Endothelial cell of umbilical vein (primary cell): ENCODE results near the gene C1QA. TPM values are rescaled to one million over a fixed set of nuclear protein-coding genes. Genes with fewer than 3 reads are reported as not detected.

Experiments
- BruUV-seq: library from RNA; stranded (reverse); fragments of 400-500 nt; replicated peaks from 2 replicates; lab custom pipeline; 2021; lab: Mats Ljungman, UMichigan
- CTCF ChIA-PET: fragments of 300-600, 350-600 bp; sonication (Branson Sonifier 250); formaldehyde crosslinking; loops from one replicate; lab custom pipeline; 2021; ENCODE audit warnings: antibody characterized with exemption, inconsistent platforms; lab: Charles Lee
- POLR2A ChIA-PET: fragments of 300-600, 350-600 bp; sonication (Branson Sonifier 250); formaldehyde crosslinking; loops from one replicate; lab custom pipeline; 2021; ENCODE audit warnings: antibody characterized with exemption, inconsistent platforms; lab: Charles Lee
- DNase-seq: peaks from one replicate; pipeline ENCODE4 v3.0.0-alpha.2; 2011; ENCODE audit warnings: low read depth, low spot score
- FAIRE-seq: peaks from 2 replicates; lab custom pipeline; 2011; peaks lifted over from hg19 to GRCh38; lab: Jason Lieb, UNC
- H2AFZ ChIP-seq: 2 replicates; pipeline ENCODE4 v1.6.0; 2012; ENCODE audit warnings: low read depth, low read length, control low read depth, inconsistent platforms
- H3K27ac ChIP-seq: 2 replicates; pipeline ENCODE4 v1.5.1; 2011; ENCODE audit warnings: low read depth, mild to moderate bottlenecking, control low read depth, low read length, moderate library complexity; ENCODE audit not compliant: insufficient read depth
- H3K27me3 ChIP-seq, 2 experiments: 2 replicates each; pipeline versions ENCODE4 v1.6.0 to v1.6.1; 2011; ENCODE audit warnings: low read length in 2 of 2, mixed read lengths in 1 of 2; ENCODE audit not compliant: control insufficient read depth in 2 of 2, insufficient read depth in 2 of 2
- H3K36me3 ChIP-seq, 2 experiments: 2 replicates in 1 of 2; 3 replicates in 1 of 2; pipeline ENCODE4 v1.5.1; 2011; ENCODE audit warnings: low read length in 2 of 2, mild to moderate bottlenecking in 1 of 2, moderate library complexity in 1 of 2; ENCODE audit not compliant: control insufficient read depth in 2 of 2, insufficient read depth in 2 of 2; ENCODE audit errors: extremely low read depth in 1 of 2
- H3K4me1 ChIP-seq: 3 replicates; pipeline ENCODE4 v1.5.1; 2011; ENCODE audit warnings: mild to moderate bottlenecking, low read length; ENCODE audit not compliant: control insufficient read depth, insufficient read depth; ENCODE audit errors: extremely low read depth
- H3K4me2 ChIP-seq: 2 replicates; pipeline ENCODE4 v1.6.1; 2011; ENCODE audit warnings: low read length, control low read depth, mixed read lengths; ENCODE audit not compliant: insufficient read depth
- H3K4me3 ChIP-seq, 3 experiments: fragments of 200-600 bp in 1 of 3; sonication (generic), shearing (Covaris generic) in 1 of 3; replicated peaks in 1 of 3; 2 replicates each; pipeline ENCODE4 v1.5.1; 2011 to 2016; ENCODE audit warnings: control low read depth in 3 of 3, low read length in 3 of 3, mild to moderate bottlenecking in 2 of 3, inconsistent platforms in 1 of 3, low read depth in 1 of 3, moderate library complexity in 1 of 3; ENCODE audit not compliant: insufficient read depth in 1 of 3
- H3K79me2 ChIP-seq: 2 replicates; pipeline ENCODE4 v1.6.0; 2012; ENCODE audit warnings: low read length, inconsistent platforms; ENCODE audit not compliant: control insufficient read depth, insufficient read depth
- H3K9ac ChIP-seq: replicated peaks from 2 replicates; pipeline ENCODE3; 2011; ENCODE audit warnings: low read length, control low read depth; ENCODE audit not compliant: insufficient read depth; ENCODE audit errors: extremely low read depth
- H3K9me1 ChIP-seq: replicated peaks from 3 replicates; pipeline ENCODE4 v1.6.0; 2011; ENCODE audit warnings: mild to moderate bottlenecking, low read length; ENCODE audit not compliant: control insufficient read depth, insufficient read depth; ENCODE audit errors: extremely low read depth
- H3K9me3 ChIP-seq: replicated peaks from 2 replicates; pipeline ENCODE4 v1.5.1; 2012; ENCODE audit warnings: low read length, inconsistent platforms; ENCODE audit not compliant: control insufficient read depth, insufficient read depth
- H4K20me1 ChIP-seq: replicated peaks from 2 replicates; pipeline ENCODE3; 2011; ENCODE audit warnings: mild to moderate bottlenecking, low read length; ENCODE audit not compliant: control insufficient read depth, insufficient read depth; ENCODE audit errors: extremely low read depth
- EZH2 ChIP-seq: IDR thresholded peaks from 2 replicates; pipeline ENCODE4 v1.6.1; 2012; ENCODE audit warnings: borderline replicate concordance, low read depth, mild to moderate bottlenecking, moderate library complexity, low read length, inconsistent platforms; ENCODE audit not compliant: severe bottlenecking
- FOS ChIP-seq: IDR thresholded peaks from 2 replicates; pipeline ENCODE4 v1.6.1; 2011; ENCODE audit warnings: mild to moderate bottlenecking, low read length, moderate library complexity, borderline replicate concordance; ENCODE audit not compliant: insufficient read depth
- GATA2 ChIP-seq: IDR thresholded peaks from 2 replicates; pipeline ENCODE4 v1.7.0; 2011; ENCODE audit warnings: low read depth, mild to moderate bottlenecking, moderate library complexity, mixed read lengths, low read length; ENCODE audit not compliant: insufficient read length, insufficient read depth
- JUN ChIP-seq: IDR thresholded peaks from 2 replicates; pipeline ENCODE4 v1.6.1; 2011; ENCODE audit warnings: borderline replicate concordance, low read depth; ENCODE audit not compliant: insufficient read length, insufficient read depth
- MYC ChIP-seq: IDR thresholded peaks from one replicate; pipeline ENCODE4 v1.6.1; 2011; ENCODE audit warnings: mild to moderate bottlenecking, low read depth, low read length
- POLR2A ChIP-seq: IDR thresholded peaks from 2 replicates; pipeline ENCODE4 v1.6.1; 2012; ENCODE audit warnings: low read depth, mild to moderate bottlenecking, control low read depth, low read length
- POLR2AphosphoS5 ChIP-seq: IDR thresholded peaks from 2 replicates; pipeline ENCODE4 v1.6.1; 2012; ENCODE audit warnings: low read depth, mild to moderate bottlenecking, control low read depth, low read length, moderate library complexity; ENCODE audit not compliant: insufficient read depth
- dilution Hi-C: fragments of 300-500 bp; cut with MboI; formaldehyde crosslinking; loops from one replicate; pipeline ENCODE4 v1.15.0; 2019; ENCODE audit warnings: low sequenced_read_pairs; ENCODE audit not compliant: extremely low pct_ligation_motif_present
- intact Hi-C: fragments of 100-400 bp; cut with micrococcal nuclease; formaldehyde crosslinking; loops from one replicate; pipeline ENCODE4 v1.10.0; 2022
- polyA plus RNA-seq, 4 experiments: library from polyadenylated mRNA; depleted of rRNA in 3 of 4; stranded (reverse) in 3 of 4; unstranded in 1 of 4; fragments of >200 nt; gene quantifications; 2 replicates each; pipeline versions ENCODE4 v1.2.1 to v1.2.3, GENCODE V29; 2011 to 2012; ENCODE audit warnings: missing spikeins in 1 of 4
- total RNA-seq: library from RNA; stranded (reverse); gene quantifications from 2 replicates; pipeline ENCODE4 v1.2.3, GENCODE V29; 2021
- TF ChIP-seq, protein P1 (sequence below): IDR thresholded peaks from 2 replicates; pipeline ENCODE4 v1.6.1; 2011; ENCODE audit not compliant: insufficient read depth, insufficient read length
- TF ChIP-seq, protein P2 (sequence below), 2 donors: IDR thresholded peaks; 1 replicate in 1 of 2; 2 replicates in 1 of 2; pipeline ENCODE4 v1.5.1; 2011; ENCODE audit warnings: low read length in 2 of 2, mild to moderate bottlenecking in 2 of 2, moderate library complexity in 2 of 2, control low read depth in 1 of 2, inconsistent platforms in 1 of 2, low read depth in 1 of 2; ENCODE audit not compliant: insufficient read depth in 1 of 2; ENCODE audit errors: extremely low read depth in 1 of 2

Gene C1QA
- total and polyA plus RNA-seq, 2 donors (not counting 3 experiments of a cell fraction or from before 2014, with no cell fraction given): not detected

GRCh38 chr1:22625262-22625925 lies 11.0 kb upstream of the C1QA start:
- CTCF ChIA-PET: no interaction called here
- no peaks in the 10 kb centered on the region for H4K20me1 ChIP-seq
- no peaks in the 10 kb centered on the region for H3K9me3 ChIP-seq
- no peak overlapping the region for H3K4me3 ChIP-seq
- DNase-seq: peak; percentile 9
- H3K79me2 ChIP-seq: no peaks in the 10 kb centered on the region
- no peaks in the 10 kb centered on the region for H3K9me1 ChIP-seq
- no peaks in the 10 kb centered on the region for H3K4me1 ChIP-seq
- H3K4me2 ChIP-seq: no peak overlapping the region
- H3K27ac ChIP-seq: no peak overlapping the region
- no peak for FAIRE-seq
- H2AFZ ChIP-seq: no peak overlapping the region
- POLR2A ChIA-PET: no interaction called here
- no TSS peak for BruUV-seq
- H3K36me3 ChIP-seq: no peaks in the 10 kb centered on the region
- no peak overlapping the region for H3K9ac ChIP-seq
- intact Hi-C loops: no loop called here
- H3K27me3 ChIP-seq: no peaks in the 10 kb centered on the region
- TF ChIP-seq FOS: no peak
- no peak for TF ChIP-seq GATA2
- TF ChIP-seq MYC: no peak
- no peak for TF ChIP-seq POLR2AphosphoS5
- no peak for TF ChIP-seq POLR2A
- TF ChIP-seq, protein P1, sequence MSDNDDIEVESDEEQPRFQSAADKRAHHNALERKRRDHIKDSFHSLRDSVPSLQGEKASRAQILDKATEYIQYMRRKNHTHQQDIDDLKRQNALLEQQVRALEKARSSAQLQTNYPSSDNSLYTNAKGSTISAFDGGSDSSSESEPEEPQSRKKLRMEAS: no peak
- TF ChIP-seq EZH2: no peak
- TF ChIP-seq JUN: no peak
- TF ChIP-seq, protein P2, sequence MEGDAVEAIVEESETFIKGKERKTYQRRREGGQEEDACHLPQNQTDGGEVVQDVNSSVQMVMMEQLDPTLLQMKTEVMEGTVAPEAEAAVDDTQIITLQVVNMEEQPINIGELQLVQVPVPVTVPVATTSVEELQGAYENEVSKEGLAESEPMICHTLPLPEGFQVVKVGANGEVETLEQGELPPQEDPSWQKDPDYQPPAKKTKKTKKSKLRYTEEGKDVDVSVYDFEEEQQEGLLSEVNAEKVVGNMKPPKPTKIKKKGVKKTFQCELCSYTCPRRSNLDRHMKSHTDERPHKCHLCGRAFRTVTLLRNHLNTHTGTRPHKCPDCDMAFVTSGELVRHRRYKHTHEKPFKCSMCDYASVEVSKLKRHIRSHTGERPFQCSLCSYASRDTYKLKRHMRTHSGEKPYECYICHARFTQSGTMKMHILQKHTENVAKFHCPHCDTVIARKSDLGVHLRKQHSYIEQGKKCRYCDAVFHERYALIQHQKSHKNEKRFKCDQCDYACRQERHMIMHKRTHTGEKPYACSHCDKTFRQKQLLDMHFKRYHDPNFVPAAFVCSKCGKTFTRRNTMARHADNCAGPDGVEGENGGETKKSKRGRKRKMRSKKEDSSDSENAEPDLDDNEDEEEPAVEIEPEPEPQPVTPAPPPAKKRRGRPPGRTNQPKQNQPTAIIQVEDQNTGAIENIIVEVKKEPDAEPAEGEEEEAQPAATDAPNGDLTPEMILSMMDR (IDR thresholded peaks at IDR 0.05; ENCODE audit: extremely low read depth in 1 of 2, insufficient read depth in 1 of 2, low read depth in 1 of 2, low read length in 2 of 2): no peak
- dilution Hi-C loops: no loop called here
